Fibroblast of lung (primary cell): ENCODE results near the gene MAP4K4.

ENCODE experiments used
- EZH2 ChIP-seq: IDR thresholded peaks from 2 replicates; pipeline ENCODE4 v1.5.1; 2012; ENCODE audit warnings: low read length, control low read depth, mild to moderate bottlenecking; ENCODE audit errors: missing control alignments
- TF ChIP-seq, protein P1 (sequence below), 2 donors: IDR thresholded peaks in 1 of 2; conservative IDR thresholded peaks in 1 of 2; 1 replicate in 1 of 2; 2 replicates in 1 of 2; pipeline ENCODE4 v1.5.1; 2011 to 2012; ENCODE audit warnings: low read length in 2 of 2, control low read depth in 1 of 2, inconsistent platforms in 1 of 2, low read depth in 1 of 2, mild to moderate bottlenecking in 1 of 2

DNA sequence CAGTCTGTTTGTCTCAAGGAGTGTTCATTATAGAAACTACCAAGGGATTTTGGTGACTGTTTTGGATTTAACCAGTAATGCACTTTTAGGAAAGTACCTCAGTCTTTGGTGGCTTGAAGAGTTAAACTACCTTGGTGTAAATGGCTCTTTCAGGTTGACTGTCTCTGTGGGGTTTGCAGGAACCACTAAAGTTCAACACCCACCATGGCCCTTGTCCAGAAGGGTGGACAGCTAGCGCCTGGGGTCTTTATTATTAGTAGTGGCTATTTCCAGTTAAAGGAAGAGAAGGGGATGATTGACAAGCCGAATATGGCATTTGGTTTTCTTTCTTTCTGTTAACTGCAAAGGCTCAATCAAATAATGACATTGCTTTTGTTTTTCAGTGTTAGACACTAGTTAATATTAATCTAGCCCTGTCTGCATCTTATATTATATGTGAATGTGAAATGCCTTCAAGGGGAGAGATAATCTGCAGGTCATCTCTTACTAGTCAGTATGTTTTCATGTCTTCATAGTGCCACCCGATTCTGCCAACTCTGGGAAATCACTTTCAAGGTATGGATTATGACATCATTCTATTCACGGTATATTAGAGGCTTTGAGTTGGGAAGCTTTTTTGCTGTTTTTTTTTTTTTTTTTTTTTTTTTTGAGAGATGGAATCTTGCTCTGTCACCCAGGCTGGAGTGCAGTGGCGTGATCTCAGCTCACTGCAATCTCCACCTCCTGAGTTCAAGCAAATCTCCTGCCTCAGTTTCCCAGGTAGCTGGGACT, 56.4 kb downstream of the MAP4K4 start:
- TF ChIP-seq, protein P1, sequence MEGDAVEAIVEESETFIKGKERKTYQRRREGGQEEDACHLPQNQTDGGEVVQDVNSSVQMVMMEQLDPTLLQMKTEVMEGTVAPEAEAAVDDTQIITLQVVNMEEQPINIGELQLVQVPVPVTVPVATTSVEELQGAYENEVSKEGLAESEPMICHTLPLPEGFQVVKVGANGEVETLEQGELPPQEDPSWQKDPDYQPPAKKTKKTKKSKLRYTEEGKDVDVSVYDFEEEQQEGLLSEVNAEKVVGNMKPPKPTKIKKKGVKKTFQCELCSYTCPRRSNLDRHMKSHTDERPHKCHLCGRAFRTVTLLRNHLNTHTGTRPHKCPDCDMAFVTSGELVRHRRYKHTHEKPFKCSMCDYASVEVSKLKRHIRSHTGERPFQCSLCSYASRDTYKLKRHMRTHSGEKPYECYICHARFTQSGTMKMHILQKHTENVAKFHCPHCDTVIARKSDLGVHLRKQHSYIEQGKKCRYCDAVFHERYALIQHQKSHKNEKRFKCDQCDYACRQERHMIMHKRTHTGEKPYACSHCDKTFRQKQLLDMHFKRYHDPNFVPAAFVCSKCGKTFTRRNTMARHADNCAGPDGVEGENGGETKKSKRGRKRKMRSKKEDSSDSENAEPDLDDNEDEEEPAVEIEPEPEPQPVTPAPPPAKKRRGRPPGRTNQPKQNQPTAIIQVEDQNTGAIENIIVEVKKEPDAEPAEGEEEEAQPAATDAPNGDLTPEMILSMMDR (conservative IDR thresholded peaks at IDR 0.05 in 1 of 2, IDR thresholded peaks at IDR 0.05 in 1 of 2; ENCODE audit: low read depth in 1 of 2, low read length in 2 of 2) = no peak
- TF ChIP-seq EZH2 = no peak
